Stimulated activated CD4-positive, alpha-beta T cell treated with anti-CD3 and anti-CD28 coated beads, TNF-alpha, amount 100 ng/mL, for 4 hours (primary cell): ENCODE results near the gene IP6K2.

Source experiments
- DNase-seq, 3 experiments: peaks; one replicate each; pipeline ENCODE4 v3.0.0-alpha.2; 2020; ENCODE audit warnings: low read depth in 3 of 3

The IP6K2 gene

GRCh38 chr3:48639944-48640606, 76.9 kb downstream of the IP6K2 start:
- no peak for DNase-seq
